Measurements from ENCODE around the gene HDAC4.

Gene HDAC4

GRCh38 chr2:239112127-239112774, 288.6 kb downstream of the HDAC4 start:
- DNase-seq: no peak

GRCh38 chr2:239111401-239112100, 289.3 kb downstream of the HDAC4 start:
- no peak for DNase-seq

DNA sequence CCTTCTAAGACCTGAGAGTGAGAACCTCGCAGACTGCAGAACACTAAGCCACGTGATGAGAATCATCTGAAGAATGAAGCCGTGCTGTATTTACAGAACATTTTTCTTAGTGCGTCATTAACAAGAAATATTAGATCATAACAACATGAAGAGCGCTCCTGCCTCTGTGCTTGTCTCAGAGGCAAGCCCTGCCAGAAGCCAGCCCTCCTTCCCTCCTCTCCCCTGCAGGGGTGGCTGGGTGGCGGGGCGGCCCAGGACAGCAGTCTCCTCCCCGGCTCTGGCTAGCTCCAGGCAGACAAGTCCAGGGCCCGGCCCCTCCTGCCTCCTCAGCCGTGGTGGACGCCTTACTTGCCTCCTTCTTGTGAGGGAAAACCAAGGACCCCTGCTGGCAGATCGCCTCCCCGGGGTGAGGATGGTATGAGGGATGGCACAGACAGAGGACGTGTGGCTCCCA, 290.2 kb downstream of the HDAC4 start:
- no peak for DNase-seq

GRCh38 chr2:239109928-239110545, 290.8 kb downstream of the HDAC4 start:
- no peak for DNase-seq

DNA sequence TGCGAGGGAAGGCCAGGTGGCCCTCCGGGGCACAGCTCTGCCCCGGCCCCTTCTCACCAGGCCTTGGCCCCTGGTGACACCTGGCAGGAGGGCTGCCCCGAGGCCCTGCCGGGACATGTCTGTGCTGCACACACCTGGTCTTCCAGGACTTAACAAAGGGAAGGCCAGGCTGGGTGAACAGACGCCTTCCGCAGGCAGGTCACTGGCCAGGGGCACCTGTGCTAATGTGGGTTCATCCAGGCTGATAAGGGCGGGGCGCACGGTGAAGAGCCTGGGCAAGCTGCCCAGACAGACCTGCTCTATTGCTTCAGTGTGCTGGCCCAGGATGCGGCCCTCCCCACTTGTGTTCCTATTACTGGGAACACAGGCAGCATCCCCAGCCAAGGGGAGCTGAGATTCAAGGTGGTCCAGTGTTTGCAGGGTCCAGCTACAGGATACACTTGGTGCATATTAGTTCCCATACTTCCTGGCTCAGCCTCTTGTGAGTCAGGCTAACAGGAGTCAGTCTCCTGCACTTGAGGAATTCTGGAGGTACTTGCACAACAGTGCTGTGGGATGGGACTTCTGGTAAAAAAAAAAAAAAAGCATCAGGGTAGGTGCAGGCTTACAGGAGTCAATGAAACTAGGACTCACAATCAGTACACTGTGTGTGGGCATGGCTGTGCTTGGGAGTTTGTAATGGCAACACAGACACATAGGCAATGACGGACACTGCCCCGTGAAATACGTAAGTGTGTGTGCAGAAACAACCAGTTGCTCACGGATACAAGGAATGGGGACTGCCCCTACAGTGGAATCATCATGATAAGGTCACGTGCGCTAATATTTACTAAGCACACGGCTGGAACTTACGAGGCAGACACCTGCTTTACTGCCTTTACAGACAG, 291.5 kb downstream of the HDAC4 start:
- no peak for DNase-seq

DNA sequence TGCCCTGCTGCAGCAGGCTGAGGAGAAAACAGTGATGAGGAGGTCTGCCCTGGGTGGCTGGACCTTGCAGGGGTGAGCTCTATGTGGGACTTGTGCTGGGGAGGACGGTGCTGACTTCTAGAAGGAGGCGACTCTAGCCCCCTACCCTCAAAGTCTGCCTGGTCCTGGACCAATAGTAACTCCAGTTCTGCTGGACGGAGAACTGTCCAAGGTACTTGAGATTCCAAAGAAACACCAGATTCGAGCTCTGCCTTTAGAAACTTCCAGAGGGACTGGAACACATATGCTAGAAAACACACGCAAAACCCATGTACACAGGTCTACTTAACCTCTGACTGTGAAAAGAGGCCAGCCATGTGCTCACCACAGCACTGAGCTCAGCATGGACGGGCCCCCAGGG, 292.4 kb downstream of the HDAC4 start:
- no peak for DNase-seq

GRCh38 chr2:239107936-239108335, 292.9 kb downstream of the HDAC4 start:
- DNase-seq: no peak

DNA sequence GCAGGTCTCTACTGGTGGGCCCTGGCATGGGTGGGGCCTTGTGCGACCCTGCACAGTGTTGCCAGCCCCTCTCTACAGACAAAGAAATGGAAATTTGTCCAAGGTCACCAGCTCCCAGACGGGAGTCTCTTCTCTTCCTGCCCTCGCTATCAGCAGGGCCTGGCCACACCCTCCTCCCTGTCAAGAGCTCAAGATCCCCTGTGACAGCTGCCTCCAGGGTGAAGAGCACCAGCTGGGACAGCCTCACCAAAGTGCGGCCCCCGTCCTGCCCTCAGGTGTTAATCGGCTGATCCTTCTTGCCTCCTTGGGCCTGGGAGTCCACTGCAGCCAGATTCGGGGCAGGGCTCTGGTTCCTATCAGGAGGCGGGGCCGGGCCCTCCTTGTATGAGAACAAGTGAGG, 293.9 kb downstream of the HDAC4 start:
- DNase-seq: no peak

DNA sequence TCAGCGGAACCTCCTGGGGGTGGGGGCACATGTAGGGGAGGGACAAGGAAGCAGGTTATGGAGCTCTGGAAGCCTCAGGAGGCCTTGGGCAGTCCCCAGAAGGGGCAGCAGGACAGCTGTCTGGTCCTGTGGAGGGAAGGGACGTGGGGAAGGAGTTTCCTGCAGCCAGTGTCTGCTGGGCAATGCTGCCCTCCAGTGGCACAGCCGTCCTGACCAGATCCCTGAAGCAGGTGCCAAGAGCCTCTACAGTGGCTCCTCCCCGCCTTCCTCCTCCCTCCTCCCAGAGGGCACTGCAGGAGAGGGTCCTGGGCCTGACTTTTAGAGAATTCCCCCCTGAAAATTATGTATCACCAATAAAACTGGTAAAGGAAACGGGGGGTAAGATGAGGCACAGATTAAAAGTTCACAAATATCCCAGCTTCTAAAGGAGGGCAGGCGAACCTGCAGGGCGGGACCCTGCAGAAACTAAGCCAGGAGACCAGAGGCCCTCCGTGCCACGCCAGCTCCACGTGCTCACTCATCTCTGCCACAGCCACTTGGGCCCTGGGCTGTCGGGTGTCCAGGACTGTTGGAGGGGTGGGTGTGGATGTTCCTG, 294.4 kb downstream of the HDAC4 start:
- DNase-seq: peak; percentile 7

- DNase-seq: no peak
These were observed 295.6 kb downstream of the HDAC4 start for GRCh38 chr2:239105234-239105633.

- DNase-seq: no peak
These were observed 296.0 kb downstream of the HDAC4 start for GRCh38 chr2:239104800-239105199.

DNA sequence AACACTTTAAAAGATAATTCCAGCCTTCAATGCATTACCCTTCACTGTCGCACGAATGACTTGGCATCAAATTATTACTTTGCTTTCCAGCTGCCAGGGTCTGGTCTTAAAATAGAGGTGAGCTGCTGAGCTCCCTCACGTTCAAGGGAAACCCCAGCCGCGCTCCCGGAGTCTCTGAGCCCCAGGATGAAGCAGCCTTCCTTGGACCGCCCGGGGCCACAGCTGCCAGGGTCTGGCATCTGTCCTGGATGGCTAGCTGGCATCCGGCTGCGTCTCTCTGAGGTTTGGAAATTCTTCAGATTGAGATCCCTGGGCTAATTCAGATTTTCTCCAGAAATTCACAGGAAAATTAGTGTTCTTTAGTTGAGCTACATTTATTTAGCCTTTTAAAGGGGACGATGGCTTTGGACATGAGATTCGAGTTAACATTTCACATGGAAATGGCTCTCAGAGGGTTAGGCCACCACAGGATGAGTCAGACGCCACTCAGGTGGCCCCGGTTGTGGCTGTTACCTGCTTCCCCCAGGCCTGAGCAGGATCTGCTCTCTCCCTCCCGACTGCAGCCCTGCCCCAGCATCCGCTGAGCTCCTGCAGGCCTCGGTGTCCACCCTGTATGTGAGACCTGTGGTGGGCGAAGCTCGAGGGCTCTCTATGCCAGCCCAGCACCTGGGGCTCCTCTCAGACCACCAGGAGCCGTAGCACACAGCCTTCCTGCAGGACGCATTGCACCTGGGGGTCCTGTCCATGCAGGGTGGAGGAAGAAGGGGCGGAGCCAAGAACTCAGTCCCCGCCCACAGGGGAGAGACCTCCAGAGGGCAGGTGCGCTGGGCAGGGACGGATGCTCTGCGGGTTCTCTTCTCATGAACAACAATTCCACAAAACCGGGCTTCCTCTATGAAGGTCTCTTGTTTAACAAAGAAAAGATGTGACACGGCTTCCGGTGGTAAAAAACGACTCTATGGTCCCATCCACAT, 297.4 kb downstream of the HDAC4 start:
- no peak for DNase-seq

GRCh38 chr2:239102266-239102665, 298.6 kb downstream of the HDAC4 start:
- no peak for DNase-seq

DNA sequence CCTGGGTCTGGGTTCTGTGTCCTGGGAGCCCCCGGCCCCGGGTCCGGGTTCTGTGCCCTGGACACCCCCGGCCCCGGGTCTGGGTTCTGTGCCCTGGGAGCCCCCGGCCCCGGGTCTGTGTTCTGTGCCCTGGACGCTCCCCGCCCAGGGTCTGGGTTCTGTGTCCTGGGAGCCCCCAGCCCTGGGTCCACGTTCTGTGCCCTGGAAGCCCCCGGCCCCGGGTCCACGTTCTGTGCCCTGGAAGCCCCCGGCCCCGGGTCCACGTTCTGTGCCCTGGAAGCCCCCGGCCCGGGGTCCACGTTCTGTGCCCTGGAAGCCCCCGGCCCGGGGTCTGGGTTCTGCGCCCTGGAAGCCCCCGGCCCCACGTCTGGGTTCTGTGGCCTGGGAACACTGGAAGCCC, 299.0 kb downstream of the HDAC4 start:
- no peak for DNase-seq

- DNase-seq: no peak
These were observed 299.7 kb downstream of the HDAC4 start for GRCh38 chr2:239101071-239101470.

- no peak for DNase-seq
These were observed 301.3 kb downstream of the HDAC4 start for GRCh38 chr2:239099474-239099873.

- DNase-seq: no peak
These were observed 302.4 kb downstream of the HDAC4 start for GRCh38 chr2:239098288-239098970.

DNA sequence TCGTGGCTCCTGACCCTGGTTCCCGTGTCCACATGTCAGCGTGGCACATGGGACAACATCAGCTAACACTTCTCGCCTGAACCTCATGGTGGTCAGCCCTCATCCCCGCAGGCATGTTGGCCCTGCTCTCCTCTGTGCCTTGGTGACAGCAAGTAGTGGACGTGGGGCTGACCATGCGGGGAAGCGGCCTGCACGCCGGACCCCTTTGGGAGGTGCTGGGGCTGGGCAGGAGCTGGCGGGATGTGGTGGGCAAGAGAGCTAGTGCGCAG, 303.5 kb downstream of the HDAC4 start:
- DNase-seq: no peak

DNA sequence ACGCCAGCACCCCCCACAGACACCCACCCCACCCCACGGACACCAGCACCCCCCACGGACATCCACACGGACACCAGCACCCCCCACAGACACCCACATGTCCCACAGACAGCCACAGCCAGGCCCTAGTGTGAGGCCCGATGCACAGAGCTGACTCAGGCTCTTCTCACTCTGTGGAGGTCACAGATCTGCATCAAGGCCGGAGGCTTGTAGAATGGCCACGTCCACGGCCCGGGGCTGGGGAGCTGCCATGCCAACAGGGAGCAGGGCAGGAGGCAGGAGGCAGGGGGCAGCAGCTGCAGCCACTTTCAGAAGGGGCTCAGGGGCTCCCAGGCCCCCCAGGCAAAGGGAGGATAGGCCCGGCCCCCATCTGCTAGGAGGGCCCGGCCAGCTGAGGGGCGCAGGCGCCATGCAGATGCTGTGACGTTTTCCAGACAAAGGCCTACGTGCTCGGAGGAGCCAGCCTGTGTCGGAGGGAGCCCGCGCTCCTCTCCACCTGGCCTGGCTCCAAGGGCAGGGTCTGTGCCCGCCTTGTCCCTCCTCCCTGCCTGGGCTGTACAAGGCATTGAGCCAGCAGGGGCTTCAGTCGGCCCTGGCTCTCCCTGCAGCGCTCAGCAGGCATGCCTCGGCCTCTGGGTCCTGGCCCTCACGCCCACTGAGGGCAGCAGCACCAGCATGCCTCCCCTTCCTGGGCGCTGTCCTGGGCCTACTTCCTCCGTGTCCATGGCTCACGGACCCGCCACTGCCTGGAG, 304.0 kb downstream of the HDAC4 start:
- no peak for DNase-seq

GRCh38 chr2:239095460-239096081, 305.2 kb downstream of the HDAC4 start:
- no peak for DNase-seq

Measured in amniotic stem cell (primary cell).